Activated naive CD8-positive, alpha-beta T cell treated with anti-CD3 and anti-CD28 coated beads, Interleukin-2, amount 50 U/mL, for 24 hours (primary cell): ENCODE data around the gene PCARE.

ENCODE experiments used
- ATAC-seq: fragments of 150-1000 bp; cut with Tn5 transposase; one replicate; pipeline ENCODE4 v1.10.0; 2021
- DNase-seq: peaks from one replicate; pipeline ENCODE4 v3.0.0; 2021
- H3K27ac Mint-ChIP-seq: one replicate; pipeline ENCODE4 v1.8.0; 2021; ENCODE audit warnings: mild to moderate bottlenecking, mixed read lengths
- H3K27me3 Mint-ChIP-seq: one replicate; pipeline ENCODE4 v1.8.0; 2021; ENCODE audit warnings: mixed read lengths
- H3K36me3 Mint-ChIP-seq: one replicate; pipeline ENCODE4 v1.8.0; 2021; ENCODE audit warnings: low read depth, mixed read lengths
- H3K4me1 Mint-ChIP-seq: one replicate; pipeline ENCODE4 v1.8.0; 2021; ENCODE audit warnings: mixed read lengths
- H3K4me3 Mint-ChIP-seq: one replicate; pipeline ENCODE4 v1.8.0; 2021; ENCODE audit warnings: mild to moderate bottlenecking, moderate library complexity, mixed read lengths
- H3K9me3 Mint-ChIP-seq: one replicate; pipeline ENCODE4 v1.8.0; 2021; ENCODE audit warnings: mixed read lengths

Gene PCARE

DNA sequence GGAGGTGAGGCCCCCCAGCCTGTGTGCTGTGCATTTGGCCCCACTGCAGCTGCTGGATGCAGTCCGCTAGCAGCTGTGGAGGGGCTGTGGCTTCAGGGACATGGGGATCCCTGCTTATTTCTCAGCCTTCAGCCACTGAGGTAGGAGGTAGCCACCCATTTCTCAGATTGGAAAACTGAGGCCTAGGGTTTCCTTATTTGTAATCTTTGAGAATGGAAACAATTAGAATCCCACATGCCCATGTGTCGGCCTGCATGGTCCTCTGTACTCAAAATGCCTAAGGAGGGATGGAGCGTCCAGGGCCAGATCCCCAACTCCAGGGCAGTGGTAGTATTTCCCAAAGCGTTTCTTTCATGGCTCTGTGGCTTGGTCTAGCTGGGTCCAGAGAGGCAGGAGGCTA, 51.1 kb downstream of the PCARE start:
- H3K27ac Mint-ChIP-seq, result no peak overlapping the region
- ATAC-seq (no peak), DNase-seq (no peak)
- H3K36me3 Mint-ChIP-seq, result no peaks in the 10 kb centered on the region
- peaks cover 2% of the 10 kb centered on the region for H3K4me1 Mint-ChIP-seq
- H3K9me3 Mint-ChIP-seq, result no peaks in the 10 kb centered on the region
- H3K4me3 Mint-ChIP-seq, result no peak overlapping the region
- no peaks in the 10 kb centered on the region for H3K27me3 Mint-ChIP-seq

DNA sequence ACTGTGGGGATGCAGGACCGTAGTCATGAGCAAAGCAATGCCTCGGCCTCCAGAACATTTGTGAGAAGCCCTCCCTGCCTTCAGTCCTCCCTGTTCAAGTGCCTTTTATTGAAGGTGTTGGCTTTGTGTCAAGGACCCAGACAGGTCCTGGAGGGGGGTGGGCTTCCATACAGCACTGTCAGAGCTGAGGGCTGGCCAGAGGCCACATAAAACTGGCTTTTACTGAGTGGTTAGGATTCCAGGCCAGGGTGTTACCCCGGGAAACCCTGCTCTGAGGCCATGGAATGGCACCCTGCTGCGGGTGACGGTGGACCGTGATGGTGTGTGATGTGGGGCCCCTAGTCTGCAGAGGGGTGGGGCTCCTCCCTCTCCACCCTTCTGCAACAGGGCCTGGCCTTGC, 51.6 kb downstream of the PCARE start:
- ATAC-seq (no peak), DNase-seq (no peak)
- Mint-ChIP-seq H3K36me3 (no peaks in the 10 kb centered on the region), H3K27me3 (no peaks in the 10 kb centered on the region), H3K4me3 (no peak overlapping the region), H3K9me3 (no peaks in the 10 kb centered on the region), H3K4me1 (peaks cover 6% of the 10 kb centered on the region), H3K27ac (no peak overlapping the region)

DNA sequence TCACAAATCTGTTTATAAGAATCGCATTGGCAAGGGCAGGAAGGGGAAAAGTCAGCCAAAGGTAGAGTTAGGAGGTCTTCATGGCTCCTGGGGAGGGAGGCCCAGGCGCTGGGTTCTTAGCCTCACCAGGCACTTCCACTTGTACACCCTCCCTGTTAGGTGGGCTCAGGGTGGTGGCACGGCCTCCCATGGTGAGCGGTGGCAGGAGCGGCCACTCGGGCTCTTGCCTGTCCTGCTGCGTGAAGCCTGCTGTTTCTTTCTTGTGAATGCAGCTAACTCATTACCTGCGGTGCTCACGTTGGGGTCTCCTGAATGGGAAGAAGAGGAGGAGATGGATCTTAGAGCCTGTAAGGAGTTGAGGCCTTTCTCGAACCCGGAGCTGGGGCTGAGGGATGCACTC, 52.4 kb downstream of the PCARE start:
- Mint-ChIP-seq H3K4me3 (no peak overlapping the region), H3K9me3 (no peaks in the 10 kb centered on the region), H3K4me1 (peaks cover 7% of the 10 kb centered on the region), H3K27me3 (no peaks in the 10 kb centered on the region), H3K36me3 (no peaks in the 10 kb centered on the region), H3K27ac (no peak overlapping the region)
- DNase-seq (no peak), ATAC-seq (no peak)

DNA sequence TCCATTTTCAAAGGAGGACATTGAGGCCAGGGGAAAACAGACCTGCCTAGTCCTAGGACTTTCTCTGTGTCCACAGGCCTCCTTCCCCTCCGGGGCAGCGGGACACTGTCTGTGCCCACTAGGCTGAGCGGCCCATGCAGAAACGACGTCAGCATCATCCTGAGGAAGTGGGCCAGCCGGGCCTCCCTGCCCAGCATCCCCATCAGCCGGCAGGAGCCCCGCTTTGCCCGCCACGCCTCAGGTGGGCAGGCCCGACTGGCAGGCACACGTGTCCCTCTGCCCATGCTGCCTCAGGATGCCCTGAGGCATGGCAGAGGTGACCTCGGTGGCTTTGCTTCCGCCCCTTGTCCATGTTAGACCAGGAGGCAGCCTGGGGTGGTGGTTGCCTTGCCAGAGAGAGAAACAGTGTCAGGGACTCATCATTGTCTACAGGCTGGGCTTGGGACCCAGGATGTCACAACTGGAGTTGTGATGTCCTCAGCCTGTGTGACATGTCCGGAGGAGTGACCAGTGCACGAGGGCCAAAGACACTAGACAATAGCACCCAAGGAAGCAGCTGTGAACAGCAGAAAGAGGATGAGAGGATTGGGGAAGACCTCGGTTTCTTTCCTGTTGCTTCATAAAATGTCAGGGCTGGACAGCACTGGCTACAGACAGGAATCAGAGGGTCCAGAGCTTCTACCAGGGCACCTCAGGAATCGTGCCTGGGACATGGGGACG, 56.4 kb downstream of the PCARE start:
- no peak for DNase-seq
- peak overlapping the region; percentile 69 for H3K27ac Mint-ChIP-seq
- H3K4me1 Mint-ChIP-seq, result peaks cover 47% of the 10 kb centered on the region
- no peaks in the 10 kb centered on the region for H3K27me3 Mint-ChIP-seq
- no peak overlapping the region for H3K4me3 Mint-ChIP-seq
- H3K9me3 Mint-ChIP-seq, result no peaks in the 10 kb centered on the region
- no peaks in the 10 kb centered on the region for H3K36me3 Mint-ChIP-seq
- ATAC-seq, result no peak

DNA sequence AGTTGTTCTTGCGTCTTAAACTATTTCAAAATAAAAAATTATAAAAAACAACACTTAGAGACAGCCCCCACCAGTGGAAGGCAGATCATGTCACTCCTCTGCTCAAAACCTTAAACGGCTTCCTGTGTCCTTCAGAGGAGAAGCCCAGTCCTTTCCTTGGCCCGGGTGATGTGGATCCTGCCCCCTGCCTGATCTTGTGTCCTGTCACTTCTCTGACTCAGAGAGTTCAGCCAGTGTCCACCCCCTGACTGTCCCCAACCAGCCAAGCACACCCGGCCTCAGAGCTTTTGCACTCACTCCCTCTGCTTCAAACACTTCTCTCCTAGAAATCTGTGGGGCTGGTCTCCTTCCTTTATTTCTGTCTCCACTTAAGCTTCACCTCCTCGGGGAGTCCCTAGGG, 57.8 kb downstream of the PCARE start:
- Mint-ChIP-seq H3K27ac (peak overlapping the region; percentile 4), H3K4me3 (no peak overlapping the region), H3K4me1 (peaks cover 61% of the 10 kb centered on the region), H3K9me3 (no peaks in the 10 kb centered on the region), H3K27me3 (no peaks in the 10 kb centered on the region), H3K36me3 (no peaks in the 10 kb centered on the region)
- DNase-seq, result no peak
- ATAC-seq, result no peak

DNA sequence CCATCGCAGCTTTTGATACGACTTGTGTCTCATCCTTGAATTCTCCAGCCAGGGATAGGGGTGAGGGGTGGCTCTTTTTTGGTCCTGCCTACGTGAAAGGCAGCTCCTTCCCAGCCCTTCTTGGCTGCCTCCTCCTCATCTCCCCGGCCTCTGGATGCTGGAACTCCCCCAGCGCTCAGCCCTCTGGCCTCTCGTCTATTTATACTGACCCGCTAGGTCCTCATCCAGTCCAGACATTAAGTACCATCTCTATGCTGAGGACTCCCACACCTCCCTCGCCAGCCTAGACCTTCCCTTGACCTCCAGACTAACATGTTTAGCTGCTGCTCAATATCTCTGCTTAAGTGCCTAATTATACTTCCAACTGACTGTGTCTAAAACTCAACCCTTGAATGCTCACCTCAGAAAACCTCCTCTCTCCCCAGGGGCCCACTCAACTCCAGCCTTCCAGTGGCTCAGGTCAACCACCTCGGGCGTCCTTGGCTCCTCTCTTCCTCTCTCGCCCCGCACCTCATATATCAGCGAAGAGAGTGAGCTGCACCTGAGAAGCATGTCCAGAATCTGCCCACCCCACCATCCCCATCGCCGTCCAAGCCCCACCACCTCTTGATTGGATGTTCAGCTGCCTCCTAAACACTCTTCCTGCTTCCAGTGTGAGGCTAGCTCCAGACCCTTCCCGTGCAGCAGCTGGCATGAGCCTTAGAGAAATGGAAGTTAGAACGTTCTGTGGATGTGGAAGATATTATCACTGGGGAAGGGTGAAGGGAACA, 58.4 kb downstream of the PCARE start:
- Mint-ChIP-seq H3K4me3 (peak overlapping the region; percentile 74), H3K4me1 (peaks cover 67% of the 10 kb centered on the region), H3K9me3 (no peaks in the 10 kb centered on the region), H3K36me3 (no peaks in the 10 kb centered on the region), H3K27ac (peak overlapping the region; percentile 87), H3K27me3 (no peaks in the 10 kb centered on the region)
- DNase-seq (no peak), ATAC-seq (no peak)

DNA sequence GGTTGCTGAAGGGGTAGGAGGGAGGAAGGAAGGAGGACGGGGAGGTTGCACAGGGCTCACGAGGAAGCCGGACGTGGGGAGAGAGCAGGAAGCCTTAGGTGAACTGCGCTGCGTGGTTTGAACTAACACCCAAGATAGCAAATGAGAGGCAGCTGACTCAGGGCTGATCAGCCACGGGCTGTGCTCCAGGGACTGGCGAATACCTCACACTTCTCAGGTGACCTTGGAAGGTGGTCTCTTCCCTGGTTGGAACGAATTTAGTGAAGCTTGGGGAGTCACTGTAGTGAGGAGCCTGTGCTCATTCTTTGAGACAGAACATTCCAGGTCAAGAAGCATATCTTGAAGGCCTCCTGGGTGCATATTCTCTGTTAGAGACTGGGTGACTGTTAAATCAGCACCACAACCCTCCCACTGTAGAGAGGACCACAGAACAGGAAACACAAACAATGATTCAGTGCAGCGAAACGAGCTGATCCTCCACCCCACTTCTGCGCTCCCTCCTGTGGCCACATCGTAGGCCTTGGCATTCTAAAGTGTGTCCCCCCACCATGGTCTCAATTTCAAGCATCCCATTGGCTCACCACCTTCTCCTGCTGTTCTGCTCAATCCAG, 59.4 kb downstream of the PCARE start:
- Mint-ChIP-seq H3K36me3 (no peaks in the 10 kb centered on the region), H3K4me3 (peak overlapping the region; percentile 74), H3K27me3 (no peaks in the 10 kb centered on the region), H3K9me3 (no peaks in the 10 kb centered on the region), H3K4me1 (peaks cover 77% of the 10 kb centered on the region), H3K27ac (peak overlapping the region; percentile 87)
- DNase-seq (peak; percentile 69), ATAC-seq (peak; percentile 88)

DNA sequence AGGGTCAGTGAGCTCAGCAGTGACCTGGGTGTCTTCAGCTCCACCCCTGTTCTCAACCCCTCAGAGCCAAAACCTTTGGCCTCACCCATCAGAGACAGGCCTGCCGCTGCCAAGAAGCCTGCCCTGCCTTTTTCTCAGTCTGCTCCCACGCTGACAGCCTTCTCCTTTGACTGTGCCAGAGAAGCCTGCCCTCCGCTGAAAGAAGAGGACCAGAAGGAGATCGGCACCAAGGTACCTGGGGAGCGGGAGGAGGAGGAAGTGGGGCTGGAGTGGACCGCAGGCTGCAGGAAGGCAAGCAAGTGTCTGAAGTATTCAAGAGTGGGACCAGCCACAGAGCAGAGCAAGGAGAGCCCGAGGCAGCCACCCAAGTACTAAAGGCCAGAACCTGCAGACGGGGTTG, 60.0 kb downstream of the PCARE start:
- Mint-ChIP-seq H3K27me3 (no peaks in the 10 kb centered on the region), H3K9me3 (no peaks in the 10 kb centered on the region), H3K27ac (peak overlapping the region; percentile 87), H3K36me3 (no peaks in the 10 kb centered on the region), H3K4me1 (peaks cover 83% of the 10 kb centered on the region), H3K4me3 (peak overlapping the region; percentile 74)
- ATAC-seq, result peak; percentile 1
- no peak for DNase-seq

DNA sequence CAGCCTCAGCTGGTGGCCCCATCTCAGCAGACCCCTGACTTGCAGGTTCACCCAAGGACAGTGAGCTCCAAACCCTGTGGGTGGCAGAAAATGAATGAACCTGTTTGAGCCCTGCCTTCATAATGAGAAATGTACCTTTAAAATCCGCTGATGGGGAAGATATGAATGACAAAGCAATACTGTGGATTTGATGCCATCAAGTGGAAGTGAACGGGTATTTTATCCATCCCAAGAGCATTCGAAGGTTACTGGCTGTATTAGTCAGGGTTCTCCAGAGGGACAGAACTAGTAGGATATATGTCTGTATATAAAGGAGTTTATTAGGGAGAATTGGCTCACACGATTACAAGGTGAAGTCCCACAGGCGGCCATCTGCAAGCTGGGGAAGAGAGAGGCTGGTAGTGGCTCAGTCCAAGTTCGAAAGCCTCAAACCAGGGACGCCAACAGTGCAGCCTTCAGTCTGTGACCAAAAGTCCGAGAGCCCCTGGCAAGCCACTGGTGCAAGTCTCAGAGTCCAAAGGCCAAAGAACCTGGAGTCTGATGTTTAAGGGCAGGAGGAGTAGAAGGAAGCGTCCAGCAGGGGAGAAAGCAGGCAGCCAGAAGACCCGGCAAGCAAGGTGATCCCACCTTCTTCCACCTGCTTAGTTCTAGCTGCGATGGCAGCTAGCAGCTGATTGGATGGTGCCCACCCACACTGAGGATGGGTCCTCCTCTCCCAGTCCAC, 61.1 kb downstream of the PCARE start:
- no peak for DNase-seq
- no peaks in the 10 kb centered on the region for H3K9me3 Mint-ChIP-seq
- H3K27me3 Mint-ChIP-seq, result no peaks in the 10 kb centered on the region
- no peaks in the 10 kb centered on the region for H3K36me3 Mint-ChIP-seq
- H3K27ac Mint-ChIP-seq, result peak overlapping the region; percentile 87
- no peak for ATAC-seq
- H3K4me3 Mint-ChIP-seq, result peak overlapping the region; percentile 18
- peaks cover 88% of the 10 kb centered on the region for H3K4me1 Mint-ChIP-seq

DNA sequence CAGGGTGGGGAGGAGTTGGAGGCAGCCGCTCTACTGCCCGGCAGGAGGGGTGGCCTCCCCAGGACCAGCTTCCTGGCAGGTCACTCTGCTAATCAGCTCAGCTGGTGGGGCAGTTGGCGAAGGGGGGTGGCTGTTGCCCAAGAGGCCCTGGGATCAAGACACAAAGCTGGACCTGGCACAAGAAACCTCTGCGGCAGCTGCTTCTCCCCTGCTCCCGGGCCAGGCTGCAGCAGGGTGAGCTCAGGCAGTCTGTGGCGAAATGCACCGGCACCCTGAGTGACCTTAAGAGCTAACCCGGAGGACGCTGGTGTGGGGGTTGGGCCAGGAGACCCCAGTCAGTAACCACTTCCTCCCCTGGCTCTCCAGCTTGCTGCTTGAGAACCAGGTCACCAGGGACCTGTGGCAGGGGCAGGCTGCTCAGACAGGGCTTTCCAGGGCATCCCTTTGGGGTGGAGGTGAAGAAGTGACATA, 62.1 kb downstream of the PCARE start:
- peaks cover 85% of the 10 kb centered on the region for H3K4me1 Mint-ChIP-seq
- no peak overlapping the region for H3K27ac Mint-ChIP-seq
- H3K27me3 Mint-ChIP-seq, result no peaks in the 10 kb centered on the region
- DNase-seq (peak; percentile 46), ATAC-seq (no peak)
- no peaks in the 10 kb centered on the region for H3K9me3 Mint-ChIP-seq
- no peaks in the 10 kb centered on the region for H3K36me3 Mint-ChIP-seq
- peak overlapping the region; percentile 25 for H3K4me3 Mint-ChIP-seq
